Activated T-helper 1 cell treated with anti-CD3 and anti-CD28 coated beads, Interleukin-12 subunit alpha, Interleukin-12 subunit beta, Interleukin-2, Interleukin-4 antibody, amounts not matched to agents 30 ng/mL and 10 ng/mL and 1 ng/mL, durations not matched to agents 14 hours and 24 hours and 36 hours (primary cell): ENCODE results near the gene UTF1. TPM values are rescaled to one million over a fixed set of nuclear protein-coding genes. Genes with fewer than 3 reads are reported as not detected.

Experiments
- DNase-seq: peaks from one replicate; pipeline ENCODE4 v3.0.0; 2021; ENCODE audit warnings: low spot score
- H3K27ac Mint-ChIP-seq: one replicate; pipeline ENCODE4 v1.8.0; 2021; ENCODE audit warnings: mild to moderate bottlenecking, mixed read lengths
- H3K27me3 Mint-ChIP-seq: one replicate; pipeline ENCODE4 v1.8.0; 2022; ENCODE audit warnings: mild to moderate bottlenecking, moderate library complexity, mixed read lengths; ENCODE audit not compliant: insufficient read depth
- H3K36me3 Mint-ChIP-seq: one replicate; pipeline ENCODE4 v1.8.0; 2021; ENCODE audit warnings: low read depth, mixed read lengths
- H3K4me1 Mint-ChIP-seq: one replicate; pipeline ENCODE4 v1.8.0; 2021; ENCODE audit warnings: low read depth, mixed read lengths
- H3K4me3 Mint-ChIP-seq: one replicate; pipeline ENCODE4 v1.8.0; 2021; ENCODE audit warnings: mild to moderate bottlenecking, moderate library complexity, mixed read lengths
- H3K9me3 Mint-ChIP-seq: one replicate; pipeline ENCODE4 v1.8.0; 2021; ENCODE audit warnings: mixed read lengths
- intact Hi-C: fragments of 100-400 bp; cut with micrococcal nuclease; formaldehyde crosslinking; loops from one replicate; pipeline ENCODE4 v1.15.1; 2024
- total RNA-seq: library from RNA; stranded (reverse); gene quantifications from 2 replicates; pipeline ENCODE4 v1.2.3, GENCODE V29; 2022

UTF1 gene
- total RNA-seq, 1 donor from 2014 or later = not detected

GRCh38 chr10:133208466-133208865 lies 21.6 kb upstream of the UTF1 start:
- Mint-ChIP-seq H3K36me3 (no peaks in the 10 kb centered on the region), H3K4me1 (no peaks in the 10 kb centered on the region), H3K27ac (no peak overlapping the region), H3K4me3 (no peak overlapping the region), H3K9me3 (no peaks in the 10 kb centered on the region), H3K27me3 (no peaks in the 10 kb centered on the region)
- no peak for DNase-seq
- intact Hi-C loops = no loop called here

GRCh38 chr10:133209117-133209516 lies 20.9 kb upstream of the UTF1 start:
- H3K9me3 Mint-ChIP-seq = no peaks in the 10 kb centered on the region
- H3K27me3 Mint-ChIP-seq = no peaks in the 10 kb centered on the region
- H3K27ac Mint-ChIP-seq = no peak overlapping the region
- intact Hi-C loops = no loop called here
- no peak overlapping the region for H3K4me3 Mint-ChIP-seq
- no peak for DNase-seq
- no peaks in the 10 kb centered on the region for H3K4me1 Mint-ChIP-seq
- H3K36me3 Mint-ChIP-seq = no peaks in the 10 kb centered on the region

DNA sequence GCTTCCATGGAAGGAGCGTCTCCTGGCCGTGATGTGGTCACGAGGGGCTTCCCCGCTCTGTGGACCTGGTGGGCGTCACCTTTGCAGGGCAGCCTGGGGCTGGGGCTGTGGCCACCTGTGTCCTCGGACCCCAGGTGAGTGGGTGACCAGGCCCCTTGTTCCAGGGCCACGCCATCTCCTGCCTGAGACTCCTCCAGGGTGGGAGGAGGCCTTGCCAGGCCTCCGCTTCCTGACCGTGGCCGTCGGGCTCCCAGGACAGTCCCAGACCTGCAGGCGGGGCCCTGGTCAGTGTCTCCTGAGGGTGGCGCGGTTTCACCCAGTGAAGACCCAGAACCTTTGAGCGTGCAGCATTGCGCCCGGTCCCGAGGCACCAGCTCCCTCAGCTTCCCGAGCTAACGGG lies 20.4 kb upstream of the UTF1 start:
- no peak for DNase-seq
- no peaks in the 10 kb centered on the region for H3K9me3 Mint-ChIP-seq
- intact Hi-C loops = no loop called here
- H3K4me1 Mint-ChIP-seq = no peaks in the 10 kb centered on the region
- no peak overlapping the region for H3K27ac Mint-ChIP-seq
- no peak overlapping the region for H3K4me3 Mint-ChIP-seq
- no peaks in the 10 kb centered on the region for H3K27me3 Mint-ChIP-seq
- no peaks in the 10 kb centered on the region for H3K36me3 Mint-ChIP-seq

DNA sequence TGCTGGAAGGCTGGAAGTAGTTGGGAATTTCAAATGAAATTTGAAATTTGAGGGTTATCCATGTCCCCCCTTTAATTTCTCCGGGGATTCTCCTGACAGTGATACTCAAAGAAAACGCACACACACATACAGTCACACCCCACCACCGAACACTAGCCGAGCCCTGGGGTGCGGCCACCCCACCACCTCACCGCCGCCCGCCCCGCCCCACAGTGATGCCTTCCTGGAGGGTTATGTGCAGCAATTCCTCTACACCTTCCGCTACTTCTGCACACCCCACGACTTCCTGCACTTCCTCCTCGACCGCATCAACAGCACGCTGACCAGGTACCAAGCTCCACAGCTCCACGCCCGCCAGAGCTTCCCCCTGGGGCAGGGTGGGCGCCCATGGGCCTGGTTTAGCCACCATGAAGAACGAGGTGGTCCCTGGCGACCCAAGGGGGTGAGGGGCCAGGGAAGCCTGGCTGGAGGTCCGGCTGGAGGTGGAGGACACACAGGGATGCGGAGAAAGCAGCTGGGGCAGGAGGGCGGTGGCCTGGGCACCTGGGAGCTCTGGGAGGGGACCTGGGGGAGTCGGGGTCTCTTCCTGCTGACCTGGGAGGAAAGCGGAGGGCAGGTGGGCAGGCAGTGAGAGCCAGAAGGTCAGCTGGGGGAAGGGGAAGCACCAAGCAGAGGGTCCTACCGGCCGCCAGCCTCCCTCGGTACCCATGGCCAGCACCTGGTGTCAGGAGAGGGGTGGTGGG lies 19.4 kb upstream of the UTF1 start:
- no peaks in the 10 kb centered on the region for H3K9me3 Mint-ChIP-seq
- no peaks in the 10 kb centered on the region for H3K4me1 Mint-ChIP-seq
- DNase-seq = no peak
- H3K36me3 Mint-ChIP-seq = no peaks in the 10 kb centered on the region
- H3K27me3 Mint-ChIP-seq = no peaks in the 10 kb centered on the region
- intact Hi-C loops = no loop called here
- no peak overlapping the region for H3K27ac Mint-ChIP-seq
- no peak overlapping the region for H3K4me3 Mint-ChIP-seq

GRCh38 chr10:133211141-133211830 lies 18.7 kb upstream of the UTF1 start:
- Mint-ChIP-seq H3K4me3 (no peak overlapping the region), H3K9me3 (no peaks in the 10 kb centered on the region), H3K27ac (no peak overlapping the region), H3K4me1 (no peaks in the 10 kb centered on the region), H3K36me3 (no peaks in the 10 kb centered on the region), H3K27me3 (no peaks in the 10 kb centered on the region)
- intact Hi-C loops = no loop called here
- DNase-seq = no peak

DNA sequence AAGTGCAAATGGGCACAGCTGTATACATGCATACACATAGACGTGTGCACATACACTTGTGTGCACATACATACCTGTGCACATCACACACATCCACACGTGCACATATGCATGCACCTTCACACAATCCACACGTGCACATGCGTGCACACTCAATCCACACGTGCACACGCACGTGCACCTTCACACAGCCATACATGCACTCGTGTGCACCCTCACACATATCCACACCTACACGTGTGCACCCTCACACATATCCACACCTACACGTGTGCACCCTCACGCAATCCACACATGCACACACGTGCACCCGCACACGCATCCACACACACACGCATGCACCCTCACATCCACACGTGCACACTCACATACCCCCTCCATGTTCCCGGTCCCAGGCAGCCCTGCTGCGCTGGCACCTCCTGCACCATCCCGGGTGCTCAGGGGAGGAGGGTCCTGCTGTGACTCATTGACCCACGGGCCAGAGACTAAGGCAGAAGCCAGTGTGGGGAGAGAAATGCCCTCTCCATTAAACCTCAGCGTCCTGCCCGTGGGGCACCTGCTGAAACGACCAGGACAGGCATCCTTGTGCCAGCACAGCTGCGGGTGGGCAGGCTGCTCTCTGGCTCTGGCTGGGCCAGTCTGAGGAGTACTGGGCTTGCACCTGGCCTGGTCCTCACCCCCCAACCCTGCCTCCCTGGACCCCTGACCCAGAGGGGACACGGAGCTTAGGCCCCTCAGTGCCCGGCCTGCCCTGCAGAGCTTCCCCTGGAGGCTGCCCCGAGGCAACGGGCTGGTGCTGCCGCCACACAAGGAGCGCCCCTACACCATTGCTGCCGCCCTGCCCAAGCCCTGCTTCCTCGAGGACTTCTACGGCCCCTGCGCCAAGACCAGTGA lies 17.8 kb upstream of the UTF1 start:
- no peak overlapping the region for H3K27ac Mint-ChIP-seq
- DNase-seq = no peak
- intact Hi-C loops = no loop called here

DNA sequence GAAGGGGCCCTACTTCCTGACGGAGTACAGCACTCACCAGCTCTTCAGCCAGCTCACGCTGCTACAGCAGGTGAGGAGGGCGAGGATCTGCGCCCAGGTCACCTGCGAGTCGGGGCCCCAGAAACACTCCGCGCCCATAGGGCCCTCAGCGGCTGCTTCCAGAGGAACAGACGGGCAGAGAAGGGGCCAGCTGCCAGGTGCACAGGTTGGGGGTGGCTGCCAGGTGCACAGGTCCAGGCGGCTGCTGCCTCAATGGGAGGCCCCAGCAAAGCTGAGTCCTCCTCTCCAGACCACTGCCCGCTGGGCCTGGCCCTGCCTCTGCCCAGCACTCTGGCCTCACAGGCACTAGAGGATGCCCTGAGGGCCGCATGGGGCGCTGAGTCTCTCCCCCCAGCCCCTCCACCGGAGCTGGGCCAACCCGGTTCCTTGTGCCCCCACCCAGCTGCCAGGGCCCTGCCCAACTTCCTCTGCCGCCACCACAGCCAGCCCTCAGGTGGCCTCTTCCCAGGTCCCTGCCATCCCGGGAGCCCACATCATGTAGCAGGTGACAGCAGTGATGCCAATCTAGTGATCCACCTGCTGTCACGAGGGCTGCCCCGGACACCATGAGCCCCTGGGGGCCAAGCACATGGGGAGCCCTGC lies 17.0 kb upstream of the UTF1 start:
- H3K36me3 Mint-ChIP-seq = no peaks in the 10 kb centered on the region
- no peak overlapping the region for H3K27ac Mint-ChIP-seq
- no peak for DNase-seq
- intact Hi-C loops = no loop called here
- no peaks in the 10 kb centered on the region for H3K27me3 Mint-ChIP-seq
- H3K4me3 Mint-ChIP-seq = no peak overlapping the region
- no peaks in the 10 kb centered on the region for H3K9me3 Mint-ChIP-seq
- no peaks in the 10 kb centered on the region for H3K4me1 Mint-ChIP-seq

More for the DNA sequence above, 17.8 kb upstream of the UTF1 start:
- Mint-ChIP-seq H3K9me3 (no peaks in the 10 kb centered on the region), H3K27me3 (no peaks in the 10 kb centered on the region), H3K4me1 (no peaks in the 10 kb centered on the region), H3K36me3 (no peaks in the 10 kb centered on the region), H3K4me3 (no peak overlapping the region)

GRCh38 chr10:133213641-133214467 lies 16.2 kb upstream of the UTF1 start:
- Mint-ChIP-seq H3K27ac (no peak overlapping the region), H3K27me3 (no peaks in the 10 kb centered on the region), H3K36me3 (no peaks in the 10 kb centered on the region), H3K9me3 (no peaks in the 10 kb centered on the region), H3K4me3 (no peak overlapping the region), H3K4me1 (no peaks in the 10 kb centered on the region)
- intact Hi-C loops = no loop called here
- no peak for DNase-seq

- DNase-seq = no peak
- Mint-ChIP-seq H3K4me1 (no peaks in the 10 kb centered on the region), H3K27ac (no peak overlapping the region), H3K27me3 (no peaks in the 10 kb centered on the region), H3K4me3 (no peak overlapping the region), H3K36me3 (no peaks in the 10 kb centered on the region), H3K9me3 (no peaks in the 10 kb centered on the region)
- intact Hi-C loops = no loop called here
These were observed 15.3 kb upstream of the UTF1 start for GRCh38 chr10:133214468-133215410.

- Mint-ChIP-seq H3K36me3 (no peaks in the 10 kb centered on the region), H3K9me3 (no peaks in the 10 kb centered on the region), H3K27me3 (no peaks in the 10 kb centered on the region), H3K4me1 (no peaks in the 10 kb centered on the region), H3K27ac (no peak overlapping the region), H3K4me3 (no peak overlapping the region)
- intact Hi-C loops = no loop called here
- DNase-seq = no peak
These were observed 14.4 kb upstream of the UTF1 start for GRCh38 chr10:133215586-133215985.

DNA sequence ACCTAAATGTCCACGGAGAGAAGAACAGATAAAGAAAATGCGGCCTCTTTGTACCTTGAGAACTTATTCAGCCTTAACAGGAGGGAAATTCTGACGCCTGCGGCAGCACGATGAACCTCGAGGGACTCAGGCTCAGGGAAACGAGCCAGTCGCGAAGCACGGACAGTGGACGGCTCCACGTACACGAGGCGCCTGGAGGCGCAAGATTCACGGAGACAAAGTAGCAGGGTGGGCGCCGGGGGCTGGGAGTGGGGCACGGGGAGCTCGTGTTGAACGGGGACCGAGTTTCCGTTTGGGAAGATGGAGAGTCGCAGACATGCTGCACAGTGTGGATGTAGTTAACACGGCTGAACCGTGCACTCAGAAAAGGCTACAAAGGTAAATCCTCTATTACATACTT lies 13.2 kb upstream of the UTF1 start:
- intact Hi-C loops = no loop called here
- H3K4me3 Mint-ChIP-seq = no peak overlapping the region
- no peaks in the 10 kb centered on the region for H3K27me3 Mint-ChIP-seq
- no peak overlapping the region for H3K27ac Mint-ChIP-seq
- no peaks in the 10 kb centered on the region for H3K9me3 Mint-ChIP-seq
- no peaks in the 10 kb centered on the region for H3K4me1 Mint-ChIP-seq
- H3K36me3 Mint-ChIP-seq = no peaks in the 10 kb centered on the region
- DNase-seq = no peak
